IMR-90 (cell line): ENCODE data around the gene GAL3ST3. TPM values are rescaled to one million over a fixed set of nuclear protein-coding genes. Genes with fewer than 3 reads are reported as not detected.

Experiments used
- ATAC-seq: fragments of 200-7000 bp; cut with Tn5 transposase; 2 replicates; pipeline ENCODE4 v1.9.1; 2020; ENCODE audit warnings: low read depth, mild to moderate bottlenecking, moderate library complexity
- BruUV-seq: library from RNA; stranded (reverse); fragments of 400-500 nt; replicated peaks from 2 replicates; lab custom pipeline; 2021; lab: Mats Ljungman, UMichigan
- CTCF ChIA-PET: fragments of 300-600 bp; formaldehyde crosslinking; extraction: SDS; loops from one replicate; lab custom pipeline; 2021; ENCODE audit warnings: antibody characterized with exemption; lab: Yijun Ruan, JAX
- POLR2A ChIA-PET: fragments of 300-600 bp; sonication (Branson Sonifier 250); formaldehyde crosslinking; loops from one replicate; lab custom pipeline; 2022; ENCODE audit warnings: antibody characterized with exemption; ENCODE audit not compliant: unreplicated experiment; lab: Charles Lee
- DNase-seq: peaks from one replicate; pipeline ENCODE4 v3.0.0; 2013
- H2AFZ ChIP-seq: replicated peaks from 2 replicates; pipeline ENCODE3; 2013; ENCODE audit warnings: low read length, mild to moderate bottlenecking; ENCODE audit not compliant: poor library complexity
- H2AK5ac ChIP-seq: 2 replicates; pipeline ENCODE4 v1.6.1; 2013; ENCODE audit warnings: low read depth, low read length, inconsistent platforms
- H2AK9ac ChIP-seq: replicated peaks from 2 replicates; pipeline ENCODE3; 2013; ENCODE audit warnings: mild to moderate bottlenecking, low read depth, low read length, moderate library complexity; ENCODE audit not compliant: poor library complexity
- H2BK120ac ChIP-seq: 2 replicates; pipeline ENCODE4 v1.6.1; 2013; ENCODE audit warnings: low read depth, low read length, inconsistent platforms
- H2BK15ac ChIP-seq: 3 replicates; pipeline ENCODE4 v1.6.1; 2013; ENCODE audit warnings: low read depth, low read length, inconsistent platforms
- H2BK20ac ChIP-seq: 2 replicates; pipeline ENCODE4 v1.6.1; 2013; ENCODE audit warnings: low read depth, mild to moderate bottlenecking, inconsistent platforms, low read length, moderate library complexity
- H2BK5ac ChIP-seq: 2 replicates; pipeline ENCODE4 v1.6.1; 2013; ENCODE audit warnings: mild to moderate bottlenecking, low read depth, low read length, inconsistent platforms; ENCODE audit not compliant: poor library complexity, severe bottlenecking
- H3K14ac ChIP-seq: replicated peaks from 2 replicates; pipeline ENCODE4 v1.6.1; 2013; ENCODE audit warnings: low read depth, low read length, inconsistent platforms
- H3K18ac ChIP-seq: 2 replicates; pipeline ENCODE4 v1.6.1; 2013; ENCODE audit warnings: low read depth, low read length, control low read depth
- H3K23ac ChIP-seq: 2 replicates; pipeline ENCODE4 v1.6.1; 2013; ENCODE audit warnings: low read depth, low read length, inconsistent platforms
- H3K27ac ChIP-seq: 2 replicates; pipeline ENCODE4 v1.5.1; 2013; ENCODE audit warnings: mild to moderate bottlenecking, control low read depth, low read length; ENCODE audit not compliant: insufficient read depth
- H3K27me3 ChIP-seq: 2 replicates; pipeline ENCODE4 v1.6.1; 2013; ENCODE audit warnings: low read length; ENCODE audit not compliant: control insufficient read depth, insufficient read depth
- H3K36me3 ChIP-seq: 2 replicates; pipeline ENCODE4 v1.6.1; 2013; ENCODE audit warnings: low read length, mixed read lengths; ENCODE audit not compliant: control insufficient read depth, insufficient read depth
- H3K4ac ChIP-seq: 2 replicates; pipeline ENCODE4 v1.6.1; 2013; ENCODE audit warnings: low read depth, low read length, inconsistent platforms
- H3K4me1 ChIP-seq: 2 replicates; pipeline ENCODE4 v1.6.1; 2013; ENCODE audit warnings: low read length, mixed read lengths; ENCODE audit not compliant: control insufficient read depth, insufficient read depth
- H3K4me2 ChIP-seq: 2 replicates; pipeline ENCODE4 v1.6.1; 2013; ENCODE audit warnings: low read depth, mild to moderate bottlenecking, control low read depth, low read length, moderate library complexity
- H3K4me3 ChIP-seq: 2 replicates; pipeline ENCODE4 v1.5.1; 2013; ENCODE audit warnings: low read depth, mild to moderate bottlenecking, control low read depth, low read length, moderate library complexity; ENCODE audit not compliant: insufficient read depth
- H3K56ac ChIP-seq: 2 replicates; pipeline ENCODE4 v1.6.1; 2013; ENCODE audit warnings: low read length, inconsistent platforms; ENCODE audit not compliant: insufficient read depth; ENCODE audit errors: extremely low read depth
- H3K79me1 ChIP-seq, 2 experiments: 2 replicates each; pipeline ENCODE4 v1.6.1; 2013; ENCODE audit warnings: low read length in 2 of 2, inconsistent platforms in 1 of 2, low read depth in 1 of 2
- H3K9ac ChIP-seq: 2 replicates; pipeline ENCODE4 v1.6.1; 2013; ENCODE audit warnings: low read depth, low read length, control low read depth
- H3K9me1 ChIP-seq: 2 replicates; pipeline ENCODE4 v1.6.1; 2013; ENCODE audit warnings: low read length, inconsistent platforms; ENCODE audit not compliant: insufficient read depth
- H3K9me3 ChIP-seq: 2 replicates; pipeline ENCODE4 v1.6.1; 2013; ENCODE audit warnings: low read length; ENCODE audit not compliant: control insufficient read depth, insufficient read depth
- H4K20me1 ChIP-seq: 2 replicates; pipeline ENCODE4 v1.6.1; 2013; ENCODE audit warnings: low read length, inconsistent platforms; ENCODE audit not compliant: insufficient read depth
- H4K5ac ChIP-seq: 2 replicates; pipeline ENCODE4 v1.6.1; 2013; ENCODE audit warnings: mild to moderate bottlenecking, low read depth, low read length, control low read depth
- H4K8ac ChIP-seq, 2 experiments: 2 replicates each; pipeline ENCODE4 v1.6.1; 2013; ENCODE audit warnings: low read depth in 2 of 2, low read length in 2 of 2, control low read depth in 1 of 2, inconsistent platforms in 1 of 2
- H4K91ac ChIP-seq: 2 replicates; pipeline ENCODE4 v1.6.1; 2013; ENCODE audit warnings: low read depth, low read length, inconsistent platforms; ENCODE audit not compliant: insufficient read depth
- CHD1 ChIP-seq: IDR thresholded peaks from 2 replicates; pipeline ENCODE4 v1.6.1; 2012; ENCODE audit warnings: low read depth, low read length, improper control_type of control experiment
- RAD21 ChIP-seq: IDR thresholded peaks from 2 replicates; pipeline ENCODE4 v1.6.1; 2012; ENCODE audit warnings: low read length, improper control_type of control experiment
- WGBS, 2 experiments: methylation state at CpG; one replicate each; pipeline versions ENCODE4 v1.1.5 to v1.1.7; 2013; ENCODE audit warnings: missing lambda C conversion rate in 2 of 2; ENCODE audit not compliant: insufficient read length in 1 of 2; ENCODE audit errors: extremely low coverage in 2 of 2; 5-methylcytosine and 5-hydroxymethylcytosine counted together
- dilution Hi-C: fragments of 300-500 bp; cut with HindIII; formaldehyde crosslinking; loops from one replicate; pipeline ENCODE4 v1.14.3; 2018; ENCODE audit warnings: low sequenced_read_pairs; ENCODE audit not compliant: unreplicated experiment
- in situ Hi-C: fragments of 300-500 bp; cut with MboI; formaldehyde crosslinking; loops from 3 replicates; pipeline ENCODE4 v1.14.3; 2019; ENCODE audit warnings: low sequenced_read_pairs, inconsistent platforms, mixed read lengths
- intact Hi-C: fragments of 100-400 bp; cut with micrococcal nuclease; formaldehyde crosslinking; loops from 2 replicates; pipeline ENCODE4 v1.10.0; 2022
- polyA plus RNA-seq, 3 experiments: library from polyadenylated mRNA; depleted of rRNA; stranded (reverse); fragments of >200 nt; gene quantifications; 2 replicates each; pipeline ENCODE4 v1.2.3, GENCODE V29; 2012; ENCODE audit warnings: low replicate concordance in 1 of 3
- total RNA-seq: library from RNA; depleted of rRNA; stranded (reverse); fragments of >200 nt; gene quantifications from 2 replicates; pipeline ENCODE4 v1.2.3, GENCODE V29; 2012

The GAL3ST3 gene
- total and polyA plus RNA-seq, 2 of the 4 experiments (the other 2 are of a cell fraction), result 0.19 TPM; not detected in 1

DNA sequence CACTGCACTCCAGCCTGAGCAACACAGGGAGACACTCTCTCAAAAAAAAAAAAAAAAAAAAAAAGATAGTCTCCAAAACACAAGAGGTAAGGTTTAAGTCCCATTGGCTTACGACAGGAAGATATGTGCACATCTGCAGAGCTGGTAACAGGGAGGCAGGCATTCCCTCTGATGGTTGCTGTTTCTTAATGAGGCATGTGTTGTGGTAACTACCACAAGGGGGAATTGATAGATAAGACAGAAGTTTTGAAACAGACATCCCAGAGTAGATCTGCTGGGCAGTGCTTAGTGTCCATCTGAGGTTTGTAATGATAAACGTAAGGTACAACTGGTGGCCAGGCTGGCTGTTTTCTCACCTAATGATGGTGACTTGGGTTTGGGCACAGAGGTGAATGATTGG, 51.7 kb downstream of the GAL3ST3 start:
- TF ChIP-seq RAD21 (no peak), CHD1 (no peak)
- Histone ChIP-seq H4K8ac (no peak overlapping the region), H4K20me1 (peaks cover 11% of the 10 kb centered on the region), H3K4me3 (no peak overlapping the region), H3K27me3 (no peaks in the 10 kb centered on the region), H3K4me1 (no peaks in the 10 kb centered on the region), H3K27ac (no peak overlapping the region), H3K4me2 (no peak overlapping the region), H3K23ac (no peak overlapping the region), H2AK9ac (no peak overlapping the region), H2BK120ac (no peak overlapping the region), H3K14ac (no peak overlapping the region), H2AK5ac (no peak overlapping the region), H2BK20ac (no peak overlapping the region), H3K4ac (no peak overlapping the region), H3K36me3 (peaks cover 30% of the 10 kb centered on the region), H3K18ac (no peak overlapping the region), H3K9ac (no peak overlapping the region), H3K56ac (no peak overlapping the region), H2BK5ac (no peak overlapping the region), H3K79me1 (peaks cover 23 to 44% of the 10 kb centered on the region in 2 experiments), H4K5ac (no peak overlapping the region), H3K9me1 (0 out of 2 replicates have a peak, but pooled peaks cover 3% of the 10 kb centered on the region), H4K91ac (no peak overlapping the region), H3K9me3 (no peaks in the 10 kb centered on the region), H2AFZ (no peak overlapping the region), H2BK15ac (no peak overlapping the region)
- DNase-seq (no peak), ATAC-seq (no peak)
- BruUV-seq, result no TSS peak
- intact Hi-C loops, result no loop called here
- in situ Hi-C loops, result no loop called here
- POLR2A ChIA-PET, result no interaction called here
- 100% methylated on average over 2 of the region's 2 CpGs; no CpG with 5 or more reads in 1 of the 2 experiments for WGBS, 2 experiments
- CTCF ChIA-PET, result no interaction called here
- dilution Hi-C loops, result no loop called here
